DMS79 (cell line): ENCODE results near the gene CFAP20.
A peak's percentile ranks its signal among the peaks of the same experiment; 100 is the strongest.

Experiments
- DNase-seq: peaks from one replicate; lab custom pipeline; 2025; lab: John Stamatoyannopoulos, UW

CFAP20 gene

DNA sequence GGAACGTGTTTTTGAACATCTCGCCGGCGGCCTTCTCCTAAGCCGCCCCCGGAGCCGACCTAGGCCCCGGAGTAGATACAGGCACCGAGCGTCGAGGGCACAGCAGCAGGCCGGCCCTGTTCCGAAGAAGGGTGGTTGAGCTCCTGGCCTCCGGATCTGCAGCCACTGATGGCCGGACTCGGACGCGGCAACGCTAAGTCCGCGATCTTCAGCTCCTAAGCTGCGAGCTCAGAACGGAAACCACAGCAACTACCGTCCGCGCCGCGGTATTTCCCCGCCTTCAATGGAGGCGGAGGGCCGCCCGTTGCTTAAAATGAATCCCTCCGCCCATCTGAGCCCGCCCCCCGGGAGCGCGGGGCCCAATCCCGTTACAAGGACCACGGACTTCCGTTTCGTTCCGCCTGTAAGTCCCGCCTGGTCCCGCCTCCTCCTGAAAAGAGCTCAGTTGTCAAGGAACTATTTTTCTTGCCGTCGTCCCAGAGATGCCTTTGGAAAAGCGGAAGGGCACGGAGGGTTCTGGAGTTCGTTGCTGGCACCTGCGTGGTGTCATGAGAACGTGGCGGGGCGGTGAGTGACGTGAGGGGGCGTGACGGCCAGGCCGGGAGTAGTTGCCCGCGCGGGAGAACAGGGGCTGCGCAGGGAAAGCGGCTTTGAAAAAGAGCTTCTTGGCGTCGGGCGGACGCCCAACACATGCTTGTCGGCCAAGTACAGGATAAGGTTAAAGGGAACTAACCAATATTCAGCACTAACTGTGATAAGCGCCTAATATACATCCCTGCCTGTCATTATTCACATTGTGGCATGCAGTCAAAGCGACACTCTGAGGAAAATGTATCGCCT is at the start of gene CFAP20:
CFAP20 (minus strand) TSS at position 285 of the 840 bp plus-strand sequence; CDS start at position 19, 266 bp downstream.
- peak; percentile 91 for DNase-seq

- DNase-seq: no peak
Measured at GRCh38 chr16:58177353-58177710, 48.2 kb upstream of the CFAP20 start.

DNA sequence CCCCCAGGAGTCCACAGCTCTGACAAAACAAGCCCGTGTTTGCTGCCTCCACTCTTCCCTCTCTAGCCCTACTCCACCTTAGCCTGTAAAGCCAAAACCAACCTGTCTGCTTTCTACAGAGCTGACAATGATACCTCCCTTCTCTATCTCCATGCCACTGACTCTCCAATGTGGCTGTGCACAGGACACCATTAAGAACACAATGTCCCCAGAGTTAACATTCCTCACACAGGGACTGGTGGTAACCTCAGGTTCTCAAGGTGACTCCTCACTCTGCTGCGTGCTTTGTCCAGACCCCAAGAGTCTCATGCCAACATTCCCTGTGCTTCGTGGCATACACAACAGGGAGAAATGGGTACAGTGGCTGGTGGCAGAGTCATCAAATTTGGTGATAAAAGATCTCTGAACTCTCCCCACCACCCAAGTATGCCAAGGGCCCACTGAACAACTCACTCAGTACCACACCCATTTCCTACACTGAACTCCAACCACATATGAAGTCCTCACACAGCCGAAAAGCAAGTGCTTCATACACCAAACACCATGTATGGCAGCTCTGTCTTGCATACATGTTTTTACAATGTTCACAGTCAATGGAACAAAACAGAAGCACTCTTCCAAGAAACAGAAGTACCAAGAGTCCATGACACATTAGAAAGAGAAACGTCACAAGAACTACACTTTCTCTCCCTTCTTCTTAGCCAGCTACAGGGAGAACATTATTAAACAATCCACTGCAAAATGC is 47.6 kb upstream of the CFAP20 start:
- DNase-seq: no peak

DNA sequence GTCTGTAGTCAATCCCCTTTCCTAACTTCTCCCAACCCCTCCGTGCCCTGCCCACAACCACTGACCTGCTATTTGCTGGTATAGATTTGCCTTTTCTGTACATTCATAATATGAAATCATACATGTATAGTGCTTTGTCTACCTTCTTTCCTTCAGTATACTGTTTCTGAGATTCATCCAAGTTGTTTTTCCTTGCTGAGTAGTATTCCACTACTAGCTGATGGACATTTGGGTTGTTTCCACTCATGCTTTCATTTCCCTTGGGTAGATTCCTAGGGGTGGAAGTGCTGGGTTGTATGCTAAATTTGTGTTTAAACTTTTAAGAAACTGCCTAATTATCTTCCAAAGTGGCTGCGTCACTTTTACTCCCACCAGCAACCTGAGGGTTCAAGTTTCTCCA is 41.0 kb upstream of the CFAP20 start:
- no peak for DNase-seq

- no peak for DNase-seq
Measured at GRCh38 chr16:58160855-58161254, 31.7 kb upstream of the CFAP20 start.

DNA sequence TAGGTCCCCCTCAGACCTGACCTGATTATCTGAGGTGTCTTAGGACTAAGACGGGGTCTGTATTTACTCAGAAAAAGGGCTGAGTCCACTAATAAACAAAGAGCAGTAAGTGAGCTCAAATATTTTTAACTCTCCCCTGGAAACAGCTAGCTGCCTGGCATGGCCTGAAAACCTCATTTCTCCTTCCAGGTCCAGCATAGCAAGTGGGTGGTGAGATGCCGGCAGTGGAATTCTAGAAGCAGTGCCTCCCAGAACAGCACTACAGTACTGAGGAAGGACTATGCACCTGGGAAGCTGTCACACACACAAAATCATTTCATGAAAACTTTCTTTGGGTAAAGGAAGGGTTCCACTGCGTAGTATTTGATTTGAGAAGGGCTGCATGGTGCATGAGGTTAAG is 29.5 kb upstream of the CFAP20 start:
- no peak for DNase-seq

GRCh38 chr16:58157951-58158540 is 28.9 kb upstream of the CFAP20 start:
- DNase-seq: no peak

GRCh38 chr16:58157239-58157638 is 28.1 kb upstream of the CFAP20 start:
- DNase-seq: no peak

- no peak for DNase-seq
Measured at GRCh38 chr16:58155839-58156238, 26.7 kb upstream of the CFAP20 start.

DNA sequence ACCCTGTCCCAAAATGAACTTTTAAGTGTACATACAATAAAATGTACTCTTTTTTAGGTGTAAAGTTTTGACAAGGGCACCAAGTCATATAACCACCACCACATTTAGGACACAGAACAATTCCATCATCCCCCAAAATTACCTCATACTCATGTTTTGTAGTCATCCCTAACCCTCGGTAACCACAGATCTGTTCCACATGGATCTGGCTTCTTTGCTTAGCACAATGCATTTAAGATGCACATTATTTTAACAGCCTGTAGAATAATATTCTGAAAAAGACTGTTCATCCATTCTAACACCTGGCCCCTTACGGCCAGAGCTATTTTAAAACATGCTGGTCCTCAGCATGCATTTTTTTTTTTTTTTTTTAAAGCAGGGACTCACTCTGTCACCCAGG is 25.2 kb upstream of the CFAP20 start:
- DNase-seq: no peak

GRCh38 chr16:58152246-58152868 is 23.2 kb upstream of the CFAP20 start:
- no peak for DNase-seq

GRCh38 chr16:58148526-58148925 is 19.3 kb upstream of the CFAP20 start:
- DNase-seq: no peak

DNA sequence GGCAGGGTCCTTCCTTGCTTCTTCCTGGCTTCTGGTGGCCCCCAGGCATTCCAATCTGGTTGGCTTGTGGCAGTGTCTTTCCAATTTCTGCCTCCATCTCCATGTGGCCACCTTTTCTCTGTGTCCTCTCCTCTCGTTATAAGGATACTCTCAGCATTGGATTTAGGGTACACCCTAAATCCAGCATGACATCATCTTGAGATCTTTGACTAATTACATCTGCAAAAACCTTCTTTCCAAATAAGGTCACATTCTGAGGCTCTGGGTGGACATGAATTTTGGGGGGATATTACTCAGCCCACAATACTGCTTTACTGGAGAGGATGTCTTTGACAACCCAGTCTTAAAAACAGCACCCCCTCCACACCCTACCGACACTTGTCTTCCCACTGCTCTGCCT is 18.9 kb upstream of the CFAP20 start:
- DNase-seq: no peak

- no peak for DNase-seq
Measured at GRCh38 chr16:58138852-58139251, 9.7 kb upstream of the CFAP20 start.

GRCh38 chr16:58137581-58137980 is 8.4 kb upstream of the CFAP20 start:
- DNase-seq: no peak

DNA sequence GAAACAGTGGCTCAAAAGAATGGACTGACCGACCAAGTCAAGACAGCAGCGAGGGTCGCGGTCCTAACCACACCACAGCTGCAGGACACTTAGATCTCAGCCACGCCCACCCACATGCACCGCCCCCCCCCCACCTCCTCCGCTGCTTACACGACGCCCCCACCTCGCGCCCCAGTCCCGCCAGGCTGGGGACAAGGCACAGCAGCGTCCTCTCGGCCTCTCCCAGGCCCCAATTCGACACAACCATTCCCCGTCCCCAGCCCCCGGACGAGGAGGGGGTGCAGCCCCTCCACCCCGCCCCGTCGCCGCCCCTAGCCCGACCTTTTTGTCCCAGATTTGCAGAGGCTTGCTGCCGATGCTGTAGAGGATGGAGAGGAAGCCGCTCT is 477 bp downstream of the CFAP20 start:
- no peak for DNase-seq

DNA sequence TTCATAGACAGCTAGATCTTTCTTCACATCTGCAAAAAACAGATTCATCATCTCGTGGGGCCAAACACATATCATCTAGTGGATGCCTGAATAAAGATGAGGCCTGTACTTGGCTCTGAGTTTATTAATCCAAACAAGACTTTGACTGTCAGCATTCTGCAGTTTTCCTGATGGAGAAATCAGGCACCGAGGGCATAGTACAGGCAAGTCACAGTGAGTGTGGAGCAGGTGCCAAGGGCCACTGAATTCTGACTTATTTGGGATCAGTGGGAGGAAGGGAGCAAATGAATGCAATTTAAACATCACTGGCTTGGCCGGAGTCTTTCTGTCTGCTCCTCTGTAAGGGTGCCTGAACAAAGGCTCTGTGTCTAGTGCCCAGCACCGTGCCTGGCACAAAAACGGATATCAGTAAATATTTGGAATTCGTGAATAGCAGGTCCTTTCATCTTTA is 975 bp downstream of the CFAP20 start:
- DNase-seq: no peak

- no peak for DNase-seq
Measured at GRCh38 chr16:58127634-58128033, 1.5 kb downstream of the CFAP20 start.

GRCh38 chr16:58127033-58127556 is 2.1 kb downstream of the CFAP20 start:
- DNase-seq: no peak

DNA sequence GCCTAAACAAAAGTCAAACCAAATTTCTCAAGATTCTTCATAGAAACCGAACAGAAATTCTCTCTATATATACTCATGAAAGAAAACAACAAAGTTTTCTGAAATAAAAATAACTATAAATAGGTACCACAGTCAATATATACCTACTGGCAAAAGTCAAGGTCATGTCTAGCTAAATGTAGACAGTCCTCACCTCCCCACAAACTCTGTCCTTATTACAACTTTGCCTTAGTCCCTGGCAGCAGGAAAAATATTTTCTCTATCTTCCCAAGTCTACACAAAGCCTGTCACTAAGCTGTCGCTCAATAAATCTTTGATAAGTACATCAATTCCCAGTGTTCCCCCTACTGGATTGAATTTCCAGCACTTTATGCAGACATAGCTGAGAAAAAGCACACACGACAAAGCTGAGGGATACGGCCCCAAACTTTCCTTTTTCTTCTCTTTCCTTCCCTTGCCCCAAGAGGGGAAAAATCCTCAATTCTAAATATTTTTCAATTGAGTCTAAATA is 2.7 kb downstream of the CFAP20 start:
- DNase-seq: no peak

DNA sequence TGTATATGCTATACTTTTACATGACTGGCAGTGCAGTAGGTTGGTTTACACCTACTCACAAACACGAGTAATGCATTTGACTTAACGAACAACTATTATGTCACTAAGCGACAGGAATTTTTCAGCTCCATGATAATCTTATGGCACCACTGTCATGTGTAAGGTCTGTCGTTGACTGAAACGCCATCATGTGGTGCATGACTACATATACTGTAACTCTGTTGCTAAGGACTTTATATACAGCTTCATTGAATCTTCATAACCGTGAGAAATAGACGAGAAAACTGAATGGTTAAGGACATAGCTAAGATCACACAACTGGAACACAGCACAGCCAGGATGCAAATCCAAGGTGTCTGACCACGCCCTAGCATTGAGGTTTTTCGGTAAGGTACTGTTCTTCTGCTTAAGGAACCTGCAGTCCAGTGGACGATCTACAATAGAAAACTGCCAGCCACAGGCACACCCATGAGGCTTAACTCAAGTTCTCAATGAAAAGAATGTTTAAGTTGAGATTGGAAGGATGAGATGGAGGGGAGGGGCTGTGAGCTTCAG is 3.3 kb downstream of the CFAP20 start:
- DNase-seq: no peak

DNA sequence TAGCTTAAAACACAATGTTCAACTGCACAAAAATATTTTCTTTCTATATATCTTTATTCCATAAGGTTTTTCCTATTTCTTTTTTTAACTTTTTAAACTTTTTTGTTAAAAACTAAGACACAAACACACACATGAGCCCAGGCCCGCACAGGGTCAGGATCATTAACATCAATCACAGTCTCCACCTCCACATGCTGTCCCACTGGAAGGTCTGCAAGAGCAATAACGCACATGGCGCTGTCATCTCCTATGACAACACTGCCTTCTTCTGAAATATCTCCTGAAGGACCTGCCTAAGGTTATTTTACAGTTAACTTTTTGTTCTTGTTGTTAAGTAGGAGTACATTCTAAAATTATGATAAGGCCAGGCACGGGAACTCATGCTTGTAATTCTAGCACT is 4.1 kb downstream of the CFAP20 start:
- no peak for DNase-seq
